ENCODE data around the gene AP1S2.

The AP1S2 gene

GRCh38 chrX:15781961-15782699 is 72.5 kb downstream of the AP1S2 start:
- CTCF ChIA-PET: interaction anchor here (1.3 kb wide), 1 partner anchor 20 kb away, joined by 3 read pairs; no protein-coding TSS in a partner anchor
- DNase-seq (ENCODE audit: low read depth, low spot score): no peak
- no peak overlapping the region for H3K4me3 ChIP-seq (ENCODE audit: low read depth, low read length)
- POLR2A ChIA-PET: no interaction called here
- TF ChIP-seq, protein P1, sequence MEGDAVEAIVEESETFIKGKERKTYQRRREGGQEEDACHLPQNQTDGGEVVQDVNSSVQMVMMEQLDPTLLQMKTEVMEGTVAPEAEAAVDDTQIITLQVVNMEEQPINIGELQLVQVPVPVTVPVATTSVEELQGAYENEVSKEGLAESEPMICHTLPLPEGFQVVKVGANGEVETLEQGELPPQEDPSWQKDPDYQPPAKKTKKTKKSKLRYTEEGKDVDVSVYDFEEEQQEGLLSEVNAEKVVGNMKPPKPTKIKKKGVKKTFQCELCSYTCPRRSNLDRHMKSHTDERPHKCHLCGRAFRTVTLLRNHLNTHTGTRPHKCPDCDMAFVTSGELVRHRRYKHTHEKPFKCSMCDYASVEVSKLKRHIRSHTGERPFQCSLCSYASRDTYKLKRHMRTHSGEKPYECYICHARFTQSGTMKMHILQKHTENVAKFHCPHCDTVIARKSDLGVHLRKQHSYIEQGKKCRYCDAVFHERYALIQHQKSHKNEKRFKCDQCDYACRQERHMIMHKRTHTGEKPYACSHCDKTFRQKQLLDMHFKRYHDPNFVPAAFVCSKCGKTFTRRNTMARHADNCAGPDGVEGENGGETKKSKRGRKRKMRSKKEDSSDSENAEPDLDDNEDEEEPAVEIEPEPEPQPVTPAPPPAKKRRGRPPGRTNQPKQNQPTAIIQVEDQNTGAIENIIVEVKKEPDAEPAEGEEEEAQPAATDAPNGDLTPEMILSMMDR (IDR thresholded peaks at IDR 0.05; ENCODE audit: insufficient read depth, low read length, missing control alignments): no peak
